PC-9 (cell line): ENCODE measurements around the gene MAST4.

Source experiments
- CTCF ChIP-seq: fragments of 200-600 bp; sonication (generic); conservative IDR thresholded peaks from 2 replicates; pipeline ENCODE4 v1.6.1; 2017; ENCODE audit warnings: mixed run types, antibody characterized with exemption, mild to moderate bottlenecking, moderate library complexity
- EZH2 ChIP-seq: fragments of 200-600 bp; sonication (generic); IDR thresholded peaks from 2 replicates; pipeline ENCODE4 v1.8.0; 2017; ENCODE audit warnings: antibody characterized with exemption, low read depth

GRCh38 chr5:66661149-66661548, 65.0 kb downstream of the MAST4 start:
- TF ChIP-seq CTCF = no peak
- TF ChIP-seq EZH2 = no peak
